B cell (primary cell): ENCODE measurements around the gene SLCO3A1. TPM values are rescaled to one million over a fixed set of nuclear protein-coding genes. Genes with fewer than 3 reads are reported as not detected.

Experiments used
- ATAC-seq: fragments of 200-7000 bp; cut with Tn5 transposase; one replicate; pipeline ENCODE4 v1.10.0; 2021; ENCODE audit warnings: low read depth, mild to moderate bottlenecking, moderate number of reproducible peaks, moderate library complexity
- CTCF ChIA-PET: fragments of 350-600 bp; sonication (Branson Sonifier 250); formaldehyde crosslinking; loops from one replicate; lab custom pipeline; 2021; ENCODE audit warnings: antibody characterized with exemption, inconsistent platforms; lab: Charles Lee
- POLR2A ChIA-PET: fragments of 350-600 bp; sonication (Branson Sonifier 250); formaldehyde crosslinking; loops from one replicate; lab custom pipeline; 2021; ENCODE audit warnings: antibody characterized with exemption; lab: Charles Lee
- DNase-seq: peaks from one replicate; pipeline ENCODE4 v3.0.0; 2013
- H2AFZ ChIP-seq: 2 replicates; pipeline ENCODE4 v1.6.1; 2012; ENCODE audit warnings: mild to moderate bottlenecking, low read depth, low read length; ENCODE audit not compliant: insufficient read depth, poor library complexity, severe bottlenecking
- H3K27ac ChIP-seq, 2 donors: 1 replicate in 1 of 2; 2 replicates in 1 of 2; pipeline ENCODE4 v1.5.1; 2012 to 2013; ENCODE audit warnings: low read length in 2 of 2, mild to moderate bottlenecking in 2 of 2, moderate library complexity in 1 of 2
- H3K27me3 ChIP-seq, 4 experiments: fragments of 200-600 bp in 1 of 4; sonication (generic) in 1 of 4; replicated peaks in 1 of 4; 1 replicate in 2 of 4; 2 replicates in 2 of 4; pipeline versions ENCODE4 v1.6.1 to v1.7.0; 2013 to 2016; ENCODE audit warnings: low read length in 3 of 4, mild to moderate bottlenecking in 2 of 4, mixed read lengths in 1 of 4, moderate library complexity in 1 of 4; ENCODE audit not compliant: insufficient read depth in 4 of 4, control insufficient read depth in 3 of 4; ENCODE audit errors: control extremely low read depth in 1 of 4
- H3K36me3 ChIP-seq, 2 experiments: replicated peaks in 1 of 2; 1 replicate in 1 of 2; 2 replicates in 1 of 2; pipeline versions ENCODE4 v1.6.1 to v1.7.1; 2013; ENCODE audit warnings: low read length in 1 of 2; ENCODE audit not compliant: insufficient read depth in 2 of 2, control insufficient read depth in 1 of 2; ENCODE audit errors: control extremely low read depth in 1 of 2, extremely low read depth in 1 of 2
- H3K4me1 ChIP-seq, 2 donors: fragments of 200-600 bp in 1 of 2; sonication (generic) in 1 of 2; 1 replicate in 1 of 2; 2 replicates in 1 of 2; pipeline versions ENCODE4 v1.5.1 to v1.6.1; 2013 to 2017; ENCODE audit warnings: low read length in 2 of 2; ENCODE audit not compliant: control insufficient read depth in 2 of 2, insufficient read depth in 2 of 2
- H3K4me2 ChIP-seq: replicated peaks from 2 replicates; pipeline ENCODE3; 2012; ENCODE audit warnings: mild to moderate bottlenecking, low read depth, low read length; ENCODE audit not compliant: poor library complexity, severe bottlenecking
- H3K4me3 ChIP-seq, 5 experiments: fragments of 200-600 bp in 1 of 5; sonication (generic) in 1 of 5; 1 replicate in 3 of 5; 2 replicates in 2 of 5; pipeline versions ENCODE4 v1.5.1 to v1.7.0; 2011 to 2016; ENCODE audit warnings: low read length in 4 of 5, mild to moderate bottlenecking in 4 of 5, low read depth in 2 of 5, control low read depth in 1 of 5, moderate library complexity in 1 of 5; ENCODE audit not compliant: insufficient read depth in 1 of 5; ENCODE audit errors: control extremely low read depth in 1 of 5, extremely low read depth in 1 of 5
- H3K79me2 ChIP-seq: fragments of 200-600 bp; sonication (generic); one replicate; pipeline ENCODE4 v1.6.0; 2016; ENCODE audit warnings: low read length; ENCODE audit not compliant: control insufficient read depth, insufficient read depth
- H3K9ac ChIP-seq: fragments of 200-600 bp; sonication (generic); 2 replicates; pipeline ENCODE4 v1.6.1; 2017; ENCODE audit warnings: mild to moderate bottlenecking, low read length, moderate library complexity
- H3K9me3 ChIP-seq, 3 donors: one replicate each; pipeline versions ENCODE4 v1.6.1 to v1.7.1; 2013; ENCODE audit warnings: low read length in 2 of 3; ENCODE audit not compliant: control insufficient read depth in 2 of 3, insufficient read depth in 1 of 3; ENCODE audit errors: control extremely low read depth in 1 of 3
- H4K20me1 ChIP-seq: 2 replicates; pipeline ENCODE4 v1.6.0; 2012; ENCODE audit warnings: mild to moderate bottlenecking, low read length; ENCODE audit not compliant: insufficient read depth, control insufficient read depth, poor library complexity, severe bottlenecking
- H3K27ac Mint-ChIP-seq: one replicate; pipeline ENCODE4 v1.8.0; 2021; ENCODE audit warnings: mixed read lengths
- H3K27me3 Mint-ChIP-seq: one replicate; pipeline ENCODE4 v1.8.0; 2021; ENCODE audit warnings: mixed read lengths
- H3K4me1 Mint-ChIP-seq: one replicate; pipeline ENCODE4 v1.8.0; 2021; ENCODE audit warnings: mixed read lengths
- H3K4me3 Mint-ChIP-seq: one replicate; pipeline ENCODE4 v1.8.0; 2021; ENCODE audit warnings: mixed read lengths
- H3K9me3 Mint-ChIP-seq: one replicate; pipeline ENCODE4 v1.8.0; 2022; ENCODE audit warnings: mixed read lengths; ENCODE audit not compliant: insufficient read depth
- EZH2 ChIP-seq: IDR thresholded peaks from 2 replicates; pipeline ENCODE4 v1.6.1; 2012; ENCODE audit warnings: borderline replicate concordance, low read depth, mild to moderate bottlenecking, moderate library complexity, low read length; ENCODE audit not compliant: insufficient read depth, poor library complexity, severe bottlenecking
- WGBS: methylation state at CpG from one replicate; pipeline ENCODE4 v1.1.5; 2013; ENCODE audit warnings: missing lambda C conversion rate; ENCODE audit not compliant: insufficient coverage; 5-methylcytosine and 5-hydroxymethylcytosine counted together
- intact Hi-C: fragments of 100-400 bp; cut with micrococcal nuclease; formaldehyde crosslinking; loops from one replicate; pipeline ENCODE4 v1.10.0; 2022
- polyA plus RNA-seq: library from polyadenylated mRNA; depleted of rRNA; stranded (reverse); fragments of >200 nt; gene quantifications from 2 replicates; pipeline ENCODE4 v1.2.3, GENCODE V29; 2012
- total RNA-seq, 2 donors: library from RNA; stranded (reverse); fragments of 120-200 nt in 1 of 2; gene quantifications; 1 replicate in 1 of 2; 2 replicates in 1 of 2; pipeline versions ENCODE4 v1.2.3 to v1.2.4, GENCODE V29; 2013 to 2022
- TF ChIP-seq, protein P1 (sequence below): fragments of 200-600 bp; IDR thresholded peaks from one replicate; pipeline ENCODE4 v1.8.0; 2022; ENCODE audit warnings: antibody characterized with exemption, mild to moderate bottlenecking

SLCO3A1 gene
- total and polyA plus RNA-seq, 2 donors (not counting 1 experiment from before 2014, with no cell fraction given) = 0.99 to 2.3 TPM

DNA sequence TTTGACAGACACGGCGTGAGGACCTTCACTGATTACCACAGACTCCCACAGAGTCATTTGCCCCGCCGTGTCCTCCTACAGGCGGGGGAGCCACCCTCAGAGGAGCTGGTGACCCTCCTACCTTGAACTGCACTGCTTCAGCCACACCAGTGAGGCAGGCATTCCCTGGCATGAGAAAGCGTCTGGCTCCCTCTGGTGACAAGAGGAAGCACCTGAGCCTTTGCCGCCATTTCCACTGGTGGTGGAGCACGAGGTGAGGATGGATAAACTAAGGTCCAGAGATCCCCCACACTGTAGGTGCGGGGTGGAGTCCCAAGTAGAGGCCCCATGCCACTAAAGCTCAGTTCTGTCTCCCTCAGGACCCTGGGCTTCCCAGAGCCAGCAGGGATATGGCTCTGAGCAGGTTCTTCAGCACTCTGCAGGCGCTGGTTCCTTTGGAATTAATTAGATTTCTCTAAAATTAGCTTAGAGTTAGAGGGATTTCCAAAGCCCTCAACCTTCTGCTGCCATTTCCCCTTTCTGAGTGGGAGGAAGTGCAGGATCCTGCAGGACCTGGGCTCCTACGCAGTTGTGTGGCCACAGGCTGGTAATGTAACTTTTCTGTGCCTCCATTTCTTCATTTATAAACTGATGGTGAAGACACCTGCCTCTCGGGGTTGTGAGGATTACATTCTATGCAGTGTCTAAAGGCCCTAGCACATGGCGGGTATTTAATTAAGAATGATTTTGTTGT is 224.0 kb downstream of the SLCO3A1 start:
- Mint-ChIP-seq H3K27me3 (peaks cover 5% of the 10 kb centered on the region), H3K27ac (no peak overlapping the region), H3K4me3 (no peak overlapping the region), H3K4me1 (no peaks in the 10 kb centered on the region), H3K9me3 (no peaks in the 10 kb centered on the region)
- H3K4me2 ChIP-seq = no peak overlapping the region
- TF ChIP-seq, protein P1, sequence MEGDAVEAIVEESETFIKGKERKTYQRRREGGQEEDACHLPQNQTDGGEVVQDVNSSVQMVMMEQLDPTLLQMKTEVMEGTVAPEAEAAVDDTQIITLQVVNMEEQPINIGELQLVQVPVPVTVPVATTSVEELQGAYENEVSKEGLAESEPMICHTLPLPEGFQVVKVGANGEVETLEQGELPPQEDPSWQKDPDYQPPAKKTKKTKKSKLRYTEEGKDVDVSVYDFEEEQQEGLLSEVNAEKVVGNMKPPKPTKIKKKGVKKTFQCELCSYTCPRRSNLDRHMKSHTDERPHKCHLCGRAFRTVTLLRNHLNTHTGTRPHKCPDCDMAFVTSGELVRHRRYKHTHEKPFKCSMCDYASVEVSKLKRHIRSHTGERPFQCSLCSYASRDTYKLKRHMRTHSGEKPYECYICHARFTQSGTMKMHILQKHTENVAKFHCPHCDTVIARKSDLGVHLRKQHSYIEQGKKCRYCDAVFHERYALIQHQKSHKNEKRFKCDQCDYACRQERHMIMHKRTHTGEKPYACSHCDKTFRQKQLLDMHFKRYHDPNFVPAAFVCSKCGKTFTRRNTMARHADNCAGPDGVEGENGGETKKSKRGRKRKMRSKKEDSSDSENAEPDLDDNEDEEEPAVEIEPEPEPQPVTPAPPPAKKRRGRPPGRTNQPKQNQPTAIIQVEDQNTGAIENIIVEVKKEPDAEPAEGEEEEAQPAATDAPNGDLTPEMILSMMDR = peak; percentile 13
- TF ChIP-seq EZH2 = no peak
- H2AFZ ChIP-seq = no peak overlapping the region
- H3K9ac ChIP-seq = no peak overlapping the region
- peaks cover 0 to 3% (median under 1%) of the 10 kb centered on the region in 4 experiments for H3K27me3 ChIP-seq
- no peaks in the 10 kb centered on the region for H3K79me2 ChIP-seq
- no peaks in the 10 kb centered on the region for H3K4me1 ChIP-seq
- ChIA-PET CTCF (interaction anchor here (1.5 kb wide), 1 partner anchor 372 kb away, joined by 5 read pairs; no protein-coding TSS in a partner anchor), POLR2A (no interaction called here)
- no peak overlapping the region for H3K4me3 ChIP-seq
- H3K36me3 ChIP-seq = no peaks in the 10 kb centered on the region
- 54% methylated on average over 11 of the region's 13 CpGs for WGBS
- H3K27ac ChIP-seq = no peak overlapping the region
- peak; percentile 22 for DNase-seq
- no peaks in the 10 kb centered on the region for H3K9me3 ChIP-seq
- no peaks in the 10 kb centered on the region for H4K20me1 ChIP-seq
- intact Hi-C loops = no loop called here
- ATAC-seq = no peak

DNA sequence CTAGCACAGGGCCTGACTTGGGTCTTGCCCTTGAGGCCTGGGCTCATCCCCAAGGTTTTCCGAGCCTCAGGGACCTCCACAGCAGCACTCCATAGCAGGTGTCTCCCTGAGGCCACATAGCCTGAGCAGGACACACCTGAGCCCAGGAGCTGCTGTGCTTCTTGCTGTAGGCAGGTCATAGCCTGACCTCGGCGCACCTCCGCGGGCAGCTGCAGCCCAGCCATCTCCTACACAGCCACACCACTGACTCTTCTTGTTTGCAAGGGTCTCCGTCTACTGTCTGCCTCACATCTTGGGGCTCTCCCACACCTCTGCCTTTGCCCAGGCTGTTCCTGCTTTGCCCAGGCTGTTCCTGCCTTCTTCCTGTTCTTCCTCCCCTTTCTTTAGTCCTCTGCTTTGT is 224.8 kb downstream of the SLCO3A1 start:
- H3K4me3 ChIP-seq = no peak overlapping the region
- H3K36me3 ChIP-seq = no peaks in the 10 kb centered on the region
- no peaks in the 10 kb centered on the region for H3K9me3 Mint-ChIP-seq
- no peaks in the 10 kb centered on the region for H3K4me1 Mint-ChIP-seq
- no peaks in the 10 kb centered on the region for H3K9me3 ChIP-seq
- no peak overlapping the region for H3K27ac ChIP-seq
- peaks cover 0 to 3% (median under 1%) of the 10 kb centered on the region in 4 experiments for H3K27me3 ChIP-seq
- H3K4me3 Mint-ChIP-seq = no peak overlapping the region
- no peak overlapping the region for H2AFZ ChIP-seq
- no peak for ATAC-seq
- H3K27me3 Mint-ChIP-seq = peaks cover 5% of the 10 kb centered on the region
- no peaks in the 10 kb centered on the region for H3K79me2 ChIP-seq
- H3K9ac ChIP-seq = no peak overlapping the region
- H3K27ac Mint-ChIP-seq = no peak overlapping the region
- no peak for DNase-seq
- H4K20me1 ChIP-seq = no peaks in the 10 kb centered on the region
- ChIA-PET POLR2A (no interaction called here), CTCF (interaction anchor here (1.2 to 1.5 kb wide), 2 partner anchors 372 to 776 kb away, joined by 4 to 5 read pairs; no protein-coding TSS in a partner anchor)
- H3K4me2 ChIP-seq = no peak overlapping the region
- 97% methylated on average over 6 of the region's 6 CpGs for WGBS
- intact Hi-C loops = no loop called here
- TF ChIP-seq, protein P1 = no peak
- no peaks in the 10 kb centered on the region for H3K4me1 ChIP-seq
